ENCODE data around the gene CFAP20DC. TPM values are rescaled to one million over a fixed set of nuclear protein-coding genes. Genes with fewer than 3 reads are reported as not detected.

Gene CFAP20DC
- total and polyA plus RNA-seq, 12 donors: 0.35 to 6.0 (median 2.0) TPM

DNA sequence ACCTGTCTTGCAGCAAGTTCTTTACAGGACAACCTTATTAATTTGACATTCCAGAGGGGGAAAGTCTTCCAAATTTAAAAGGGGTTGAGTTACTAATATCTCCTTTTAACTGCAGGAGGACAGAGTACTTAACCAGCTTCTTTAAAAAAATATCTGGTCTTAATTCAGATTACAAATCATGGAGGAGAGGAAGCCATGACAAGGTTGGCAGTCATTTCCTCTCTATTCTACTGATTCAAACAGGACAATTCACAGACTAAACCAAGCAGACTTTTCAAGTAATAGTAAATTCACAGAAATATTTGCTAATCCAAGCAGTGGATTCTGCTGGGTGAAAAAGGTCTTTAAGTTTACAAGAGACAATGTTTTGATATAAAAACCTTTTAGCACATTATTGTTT, 185.3 kb downstream of the CFAP20DC start:
- Histone ChIP-seq H3K4me3 (no peak overlapping the region), H3K27me3 (no peaks in the 10 kb centered on the region), H3K4me1 (replicated peaks in 1 of 2) (no peaks in the 10 kb centered on the region), H3K9me3 (replicated peaks in 1 of 3) (no peaks in the 10 kb centered on the region), H3K36me3 (replicated peaks in 1 of 2) (no peaks in the 10 kb centered on the region), H3K27ac (no peak overlapping the region)
- intact Hi-C loops (cut with DNase I): no loop called here
- no peak for DNase-seq
- TF ChIP-seq, protein P1, sequence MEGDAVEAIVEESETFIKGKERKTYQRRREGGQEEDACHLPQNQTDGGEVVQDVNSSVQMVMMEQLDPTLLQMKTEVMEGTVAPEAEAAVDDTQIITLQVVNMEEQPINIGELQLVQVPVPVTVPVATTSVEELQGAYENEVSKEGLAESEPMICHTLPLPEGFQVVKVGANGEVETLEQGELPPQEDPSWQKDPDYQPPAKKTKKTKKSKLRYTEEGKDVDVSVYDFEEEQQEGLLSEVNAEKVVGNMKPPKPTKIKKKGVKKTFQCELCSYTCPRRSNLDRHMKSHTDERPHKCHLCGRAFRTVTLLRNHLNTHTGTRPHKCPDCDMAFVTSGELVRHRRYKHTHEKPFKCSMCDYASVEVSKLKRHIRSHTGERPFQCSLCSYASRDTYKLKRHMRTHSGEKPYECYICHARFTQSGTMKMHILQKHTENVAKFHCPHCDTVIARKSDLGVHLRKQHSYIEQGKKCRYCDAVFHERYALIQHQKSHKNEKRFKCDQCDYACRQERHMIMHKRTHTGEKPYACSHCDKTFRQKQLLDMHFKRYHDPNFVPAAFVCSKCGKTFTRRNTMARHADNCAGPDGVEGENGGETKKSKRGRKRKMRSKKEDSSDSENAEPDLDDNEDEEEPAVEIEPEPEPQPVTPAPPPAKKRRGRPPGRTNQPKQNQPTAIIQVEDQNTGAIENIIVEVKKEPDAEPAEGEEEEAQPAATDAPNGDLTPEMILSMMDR (IDR thresholded peaks at IDR 0.05): no peak
- TF ChIP-seq POLR2A (IDR thresholded peaks at IDR 0.05): no peak

DNA sequence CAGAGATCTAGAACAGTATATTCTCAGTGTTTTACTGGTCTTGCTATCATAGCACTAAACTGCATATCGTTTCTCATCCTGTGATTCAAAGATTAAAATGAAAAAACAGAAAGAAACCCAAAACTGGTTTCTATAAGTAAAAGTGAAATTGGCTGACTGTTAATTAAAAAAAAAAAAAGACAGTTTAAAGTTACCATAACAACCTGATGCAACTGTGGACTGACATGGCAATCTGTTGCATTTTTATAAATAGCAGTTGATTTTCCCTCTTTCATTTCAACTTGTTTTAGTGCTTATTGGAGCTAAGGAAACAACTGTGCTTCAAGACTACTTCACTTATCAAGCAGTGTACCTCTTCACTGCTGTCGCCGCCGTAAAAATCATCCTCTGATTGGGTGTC, 186.6 kb downstream of the CFAP20DC start:
- no peaks in the 10 kb centered on the region for H3K4me1 ChIP-seq (replicated peaks in 1 of 2)
- intact Hi-C loops (cut with DNase I): no loop called here
- H3K36me3 ChIP-seq (replicated peaks in 1 of 2): no peaks in the 10 kb centered on the region
- H3K9me3 ChIP-seq (replicated peaks in 1 of 3): no peaks in the 10 kb centered on the region
- TF ChIP-seq, protein P1 (IDR thresholded peaks at IDR 0.05): no peak
- TF ChIP-seq POLR2A (IDR thresholded peaks at IDR 0.05): no peak
- H3K4me3 ChIP-seq: no peak overlapping the region
- no peak for DNase-seq
- H3K27me3 ChIP-seq: no peaks in the 10 kb centered on the region
- WGBS, 4 donors: 88 to 95% (median 92%) methylated on average over 4 of the region's 4 CpGs
- no peak overlapping the region for H3K27ac ChIP-seq

DNA sequence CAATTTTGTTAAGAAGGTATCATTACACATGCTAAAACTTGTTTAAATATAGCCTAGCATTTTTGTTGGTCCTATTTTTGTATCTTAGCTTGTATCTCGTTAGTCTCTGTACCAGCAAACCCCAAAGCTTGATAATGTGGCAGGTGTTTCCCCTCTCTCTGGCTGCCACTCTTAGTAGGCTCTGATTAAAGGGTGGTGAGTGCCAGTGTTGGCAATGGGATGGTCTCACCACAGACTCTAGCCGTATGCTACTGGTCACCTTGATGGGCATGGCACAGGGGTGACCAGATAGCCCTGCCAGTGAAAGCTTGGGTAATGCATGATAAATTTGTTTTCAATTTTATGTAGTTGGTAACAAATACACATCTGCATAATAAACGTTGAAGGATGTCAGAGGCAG, 188.3 kb downstream of the CFAP20DC start:
- no peak for TF ChIP-seq POLR2A (IDR thresholded peaks at IDR 0.05)
- TF ChIP-seq, protein P1 (IDR thresholded peaks at IDR 0.05): no peak
- H3K4me3 ChIP-seq: no peak overlapping the region
- 73 to 83% (median 78%) methylated on average over 3 of the region's 3 CpGs for WGBS, 4 donors
- H3K27ac ChIP-seq: no peak overlapping the region
- no peaks in the 10 kb centered on the region for H3K9me3 ChIP-seq (replicated peaks in 1 of 3)
- no peak for DNase-seq
- H3K27me3 ChIP-seq: no peaks in the 10 kb centered on the region
- H3K36me3 ChIP-seq (replicated peaks in 1 of 2): no peaks in the 10 kb centered on the region
- intact Hi-C loops (cut with DNase I): no loop called here
- H3K4me1 ChIP-seq (replicated peaks in 1 of 2): no peaks in the 10 kb centered on the region

DNA sequence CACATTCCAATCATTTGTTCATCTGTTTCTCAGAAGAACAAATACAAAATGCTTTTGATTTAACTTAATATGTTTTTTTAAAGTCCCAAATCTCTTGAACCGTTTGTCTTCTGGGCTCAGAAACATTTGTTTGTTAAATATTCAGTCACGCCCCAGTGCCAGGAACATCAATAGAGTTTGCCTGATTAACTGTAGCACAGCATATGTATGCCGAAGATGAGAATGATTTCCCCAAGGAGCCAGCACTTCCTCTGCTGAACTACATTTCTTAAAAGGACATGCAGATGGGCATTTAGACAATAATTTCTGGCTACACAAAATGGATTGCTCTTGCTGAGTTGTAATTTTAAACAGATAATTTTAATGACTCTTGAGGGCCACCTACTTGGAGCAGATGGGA, 191.7 kb downstream of the CFAP20DC start:
- H3K4me3 ChIP-seq: no peak overlapping the region
- H3K27me3 ChIP-seq: no peaks in the 10 kb centered on the region
- H3K27ac ChIP-seq: no peak overlapping the region
- no peak for DNase-seq
- intact Hi-C loops (cut with DNase I): no loop called here
- H3K36me3 ChIP-seq (replicated peaks in 1 of 2): no peaks in the 10 kb centered on the region
- H3K4me1 ChIP-seq (replicated peaks in 1 of 2): no peaks in the 10 kb centered on the region
- H3K9me3 ChIP-seq (replicated peaks in 1 of 3): no peaks in the 10 kb centered on the region
- WGBS, 4 donors: 40 to 59% (median 51%) methylated on average over 3 of the region's 3 CpGs
- TF ChIP-seq, protein P1 (IDR thresholded peaks at IDR 0.05): no peak
- TF ChIP-seq POLR2A (IDR thresholded peaks at IDR 0.05): no peak
